ENCODE data around the gene ATP9B.

ATP9B gene

GRCh38 chr18:79210002-79210910 lies 141.1 kb downstream of the ATP9B start:
- H3K27me3 Mint-ChIP-seq: no peaks in the 10 kb centered on the region
- peak overlapping the region; percentile 28 for H3K27ac Mint-ChIP-seq
- CTCF ChIA-PET: no interaction called here
- peaks cover 6% of the 10 kb centered on the region for H3K4me1 Mint-ChIP-seq
- peaks cover 5% of the 10 kb centered on the region for H3K36me3 Mint-ChIP-seq
- no peak overlapping the region for H3K4me3 Mint-ChIP-seq
- no peaks in the 10 kb centered on the region for H3K9me3 Mint-ChIP-seq
- no peak for DNase-seq

GRCh38 chr18:79211844-79212243 lies 142.7 kb downstream of the ATP9B start:
- H3K27ac Mint-ChIP-seq: no peak overlapping the region
- peaks cover 1% of the 10 kb centered on the region for H3K4me1 Mint-ChIP-seq
- peaks cover 9% of the 10 kb centered on the region for H3K36me3 Mint-ChIP-seq
- H3K4me3 Mint-ChIP-seq: no peak overlapping the region
- no peaks in the 10 kb centered on the region for H3K27me3 Mint-ChIP-seq
- DNase-seq: no peak
- CTCF ChIA-PET: no interaction called here
- H3K9me3 Mint-ChIP-seq: no peaks in the 10 kb centered on the region

- Mint-ChIP-seq H3K27ac (no peak overlapping the region), H3K36me3 (peaks cover 4% of the 10 kb centered on the region), H3K4me1 (no peaks in the 10 kb centered on the region), H3K4me3 (no peak overlapping the region), H3K27me3 (no peaks in the 10 kb centered on the region), H3K9me3 (no peaks in the 10 kb centered on the region)
- DNase-seq: no peak
- CTCF ChIA-PET: interaction anchor here (0.6 kb wide), 1 partner anchor 43 kb away, joined by 3 read pairs; no protein-coding TSS in a partner anchor
Observed at GRCh38 chr18:79214056-79214455, 144.9 kb downstream of the ATP9B start.

GRCh38 chr18:79216176-79216575 lies 147.0 kb downstream of the ATP9B start:
- no peaks in the 10 kb centered on the region for H3K9me3 Mint-ChIP-seq
- peaks cover 4% of the 10 kb centered on the region for H3K36me3 Mint-ChIP-seq
- no peak overlapping the region for H3K4me3 Mint-ChIP-seq
- CTCF ChIA-PET: no interaction called here
- DNase-seq: no peak
- H3K27ac Mint-ChIP-seq: no peak overlapping the region
- no peaks in the 10 kb centered on the region for H3K27me3 Mint-ChIP-seq
- no peaks in the 10 kb centered on the region for H3K4me1 Mint-ChIP-seq

- CTCF ChIA-PET: no interaction called here
- H3K36me3 Mint-ChIP-seq: peaks cover 4% of the 10 kb centered on the region
- DNase-seq: no peak
- H3K4me3 Mint-ChIP-seq: no peak overlapping the region
- H3K27me3 Mint-ChIP-seq: no peaks in the 10 kb centered on the region
- H3K4me1 Mint-ChIP-seq: no peaks in the 10 kb centered on the region
- no peak overlapping the region for H3K27ac Mint-ChIP-seq
- H3K9me3 Mint-ChIP-seq: no peaks in the 10 kb centered on the region
Observed at GRCh38 chr18:79217979-79218604, 148.9 kb downstream of the ATP9B start.

GRCh38 chr18:79218605-79219190 lies 149.5 kb downstream of the ATP9B start:
- Mint-ChIP-seq H3K4me3 (no peak overlapping the region), H3K27ac (no peak overlapping the region), H3K9me3 (no peaks in the 10 kb centered on the region), H3K4me1 (no peaks in the 10 kb centered on the region), H3K27me3 (no peaks in the 10 kb centered on the region), H3K36me3 (peaks cover 4% of the 10 kb centered on the region)
- CTCF ChIA-PET: no interaction called here
- no peak for DNase-seq

- CTCF ChIA-PET: no interaction called here
- no peaks in the 10 kb centered on the region for H3K4me1 Mint-ChIP-seq
- H3K27ac Mint-ChIP-seq: no peak overlapping the region
- H3K27me3 Mint-ChIP-seq: no peaks in the 10 kb centered on the region
- no peak overlapping the region for H3K4me3 Mint-ChIP-seq
- no peak for DNase-seq
- H3K9me3 Mint-ChIP-seq: no peaks in the 10 kb centered on the region
- H3K36me3 Mint-ChIP-seq: peaks cover 4% of the 10 kb centered on the region
Observed at GRCh38 chr18:79221136-79221535, 151.9 kb downstream of the ATP9B start.

GRCh38 chr18:79222790-79223189 lies 153.6 kb downstream of the ATP9B start:
- H3K36me3 Mint-ChIP-seq: no peaks in the 10 kb centered on the region
- no peak overlapping the region for H3K27ac Mint-ChIP-seq
- H3K4me3 Mint-ChIP-seq: no peak overlapping the region
- H3K4me1 Mint-ChIP-seq: no peaks in the 10 kb centered on the region
- CTCF ChIA-PET: no interaction called here
- H3K9me3 Mint-ChIP-seq: no peaks in the 10 kb centered on the region
- H3K27me3 Mint-ChIP-seq: no peaks in the 10 kb centered on the region
- DNase-seq: no peak

GRCh38 chr18:79223431-79223830 lies 154.2 kb downstream of the ATP9B start:
- Mint-ChIP-seq H3K27ac (no peak overlapping the region), H3K27me3 (no peaks in the 10 kb centered on the region), H3K9me3 (no peaks in the 10 kb centered on the region), H3K36me3 (no peaks in the 10 kb centered on the region), H3K4me1 (no peaks in the 10 kb centered on the region), H3K4me3 (no peak overlapping the region)
- no peak for DNase-seq
- CTCF ChIA-PET: no interaction called here

GRCh38 chr18:79224381-79224780 lies 155.2 kb downstream of the ATP9B start:
- no peak overlapping the region for H3K27ac Mint-ChIP-seq
- DNase-seq: no peak
- H3K4me3 Mint-ChIP-seq: no peak overlapping the region
- H3K9me3 Mint-ChIP-seq: no peaks in the 10 kb centered on the region
- no peaks in the 10 kb centered on the region for H3K4me1 Mint-ChIP-seq
- CTCF ChIA-PET: no interaction called here
- no peaks in the 10 kb centered on the region for H3K27me3 Mint-ChIP-seq
- H3K36me3 Mint-ChIP-seq: no peaks in the 10 kb centered on the region

GRCh38 chr18:79227621-79228020 lies 158.4 kb downstream of the ATP9B start:
- Mint-ChIP-seq H3K27ac (no peak overlapping the region), H3K4me3 (no peak overlapping the region), H3K9me3 (no peaks in the 10 kb centered on the region), H3K4me1 (no peaks in the 10 kb centered on the region), H3K36me3 (no peaks in the 10 kb centered on the region), H3K27me3 (no peaks in the 10 kb centered on the region)
- no peak for DNase-seq
- CTCF ChIA-PET: no interaction called here

GRCh38 chr18:79229431-79229830 lies 160.2 kb downstream of the ATP9B start:
- Mint-ChIP-seq H3K27me3 (no peaks in the 10 kb centered on the region), H3K36me3 (no peaks in the 10 kb centered on the region), H3K9me3 (no peaks in the 10 kb centered on the region), H3K4me3 (no peak overlapping the region), H3K27ac (no peak overlapping the region), H3K4me1 (no peaks in the 10 kb centered on the region)
- DNase-seq: no peak
- CTCF ChIA-PET: no interaction called here

- Mint-ChIP-seq H3K4me3 (no peak overlapping the region), H3K4me1 (no peaks in the 10 kb centered on the region), H3K36me3 (no peaks in the 10 kb centered on the region), H3K27me3 (no peaks in the 10 kb centered on the region), H3K27ac (no peak overlapping the region), H3K9me3 (no peaks in the 10 kb centered on the region)
- DNase-seq: no peak
- CTCF ChIA-PET: no interaction called here
Observed at GRCh38 chr18:79234438-79234837, 165.2 kb downstream of the ATP9B start.

GRCh38 chr18:79239631-79240030 lies 170.4 kb downstream of the ATP9B start:
- Mint-ChIP-seq H3K27me3 (no peaks in the 10 kb centered on the region), H3K27ac (no peak overlapping the region), H3K9me3 (no peaks in the 10 kb centered on the region), H3K4me1 (no peaks in the 10 kb centered on the region), H3K4me3 (no peak overlapping the region), H3K36me3 (no peaks in the 10 kb centered on the region)
- CTCF ChIA-PET: no interaction called here
- DNase-seq: no peak

- Mint-ChIP-seq H3K4me1 (peaks cover 12% of the 10 kb centered on the region), H3K4me3 (no peak overlapping the region), H3K27me3 (no peaks in the 10 kb centered on the region), H3K27ac (no peak overlapping the region), H3K9me3 (no peaks in the 10 kb centered on the region), H3K36me3 (no peaks in the 10 kb centered on the region)
- CTCF ChIA-PET: interaction anchor here (0.6 kb wide), 1 partner anchor 97 kb away, joined by 3 read pairs; no protein-coding TSS in a partner anchor
- DNase-seq: no peak
Observed at GRCh38 chr18:79241755-79242154, 172.6 kb downstream of the ATP9B start.
